GM18907 (cell line): ENCODE data around the gene UPK1A.

Experiments
- ATAC-seq: cut with Tn5 transposase; IDR thresholded peaks from one replicate; pipeline ENCODE4 v1.9.1; 2021; ENCODE audit warnings: mild to moderate bottlenecking, moderate library complexity; ENCODE audit not compliant: unreplicated experiment

UPK1A gene

DNA sequence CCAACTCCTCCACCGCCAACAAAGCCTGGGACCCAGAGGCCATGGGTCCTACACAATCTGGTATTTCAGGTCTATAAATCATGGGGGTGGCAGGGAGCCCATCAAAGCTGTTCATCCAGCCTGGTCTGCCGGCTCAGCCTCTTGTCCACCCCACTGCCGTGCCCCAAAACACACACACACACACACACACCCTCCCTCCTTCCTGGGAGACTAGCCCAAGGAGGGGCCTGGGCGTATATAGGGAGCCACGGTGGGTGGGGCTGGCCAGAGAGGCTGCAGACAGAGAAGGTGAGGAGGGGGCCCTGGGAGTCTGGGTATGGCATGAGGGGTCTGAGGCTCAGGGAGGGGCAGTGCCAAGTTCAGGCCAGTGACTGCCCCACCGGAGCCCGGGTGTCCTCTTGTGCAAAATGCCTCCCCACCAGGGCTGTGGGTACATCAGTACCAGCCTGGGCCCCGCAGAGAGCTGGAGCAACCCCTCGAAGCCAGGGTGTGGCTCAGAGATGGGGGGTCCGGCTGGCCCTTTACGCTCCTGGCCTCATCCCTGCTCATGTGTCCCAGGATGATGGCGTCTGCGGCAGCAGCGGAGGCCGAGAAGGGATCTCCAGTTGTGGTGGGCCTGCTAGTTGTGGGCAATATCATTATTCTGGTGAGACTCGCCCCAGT, at the start of gene UPK1A:
Gene UPK1A, plus strand, starts transcription at position 267 of the 663 bp plus-strand sequence. Its CDS starts 296 bp downstream, at position 563.
- ATAC-seq = no peak

DNA sequence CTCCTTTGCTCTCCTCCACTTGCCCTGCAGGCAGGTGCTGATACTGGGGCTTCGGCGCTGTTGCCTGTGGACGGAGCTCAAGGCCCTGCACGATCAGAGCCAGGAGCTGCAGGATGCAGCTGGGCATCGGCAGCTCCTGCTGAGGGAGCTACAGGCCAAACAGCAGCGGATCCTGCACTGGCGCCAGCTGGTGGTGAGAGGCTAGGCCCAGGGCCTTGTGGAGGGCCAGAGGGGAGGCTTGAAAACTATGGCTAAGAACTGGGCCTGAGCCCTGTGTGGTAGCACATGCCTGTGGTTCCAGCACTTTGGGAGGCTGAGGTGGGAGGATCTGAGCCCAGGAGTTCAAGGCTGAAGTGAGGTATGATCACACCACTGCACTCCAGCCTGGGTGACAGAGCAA, 47.5 kb upstream of the UPK1A start:
- no peak for ATAC-seq

DNA sequence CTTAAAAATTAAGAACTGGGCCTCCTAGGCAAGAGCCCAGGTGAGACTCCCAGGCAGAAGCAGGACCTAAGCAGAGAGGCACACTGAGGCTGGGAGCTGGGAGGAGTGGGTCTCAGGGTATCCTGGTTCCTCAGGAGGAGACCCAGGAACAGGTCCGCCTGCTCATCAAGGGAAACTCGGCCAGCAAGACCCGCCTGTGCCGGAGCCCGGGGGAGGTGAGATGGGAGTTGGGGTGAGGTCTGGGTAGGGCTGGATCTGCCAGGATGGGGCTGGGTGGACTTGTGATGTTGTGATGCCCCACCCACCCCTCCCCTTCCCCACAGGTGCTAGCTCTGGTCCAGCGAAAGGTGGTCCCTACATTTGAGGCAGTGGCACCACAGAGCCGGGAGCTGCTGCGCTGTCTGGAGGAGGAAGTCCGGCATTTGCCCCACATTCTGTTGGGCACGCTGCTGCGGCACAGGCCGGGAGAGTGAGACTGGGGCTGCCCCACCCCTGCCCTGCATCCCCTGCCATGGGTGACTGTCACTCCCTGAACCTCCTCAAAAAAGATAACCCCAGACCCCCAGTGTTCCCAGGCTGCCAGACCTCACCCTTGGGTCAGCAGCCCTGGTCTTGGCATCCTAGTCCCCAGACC, 46.9 kb upstream of the UPK1A start:
- no peak for ATAC-seq

DNA sequence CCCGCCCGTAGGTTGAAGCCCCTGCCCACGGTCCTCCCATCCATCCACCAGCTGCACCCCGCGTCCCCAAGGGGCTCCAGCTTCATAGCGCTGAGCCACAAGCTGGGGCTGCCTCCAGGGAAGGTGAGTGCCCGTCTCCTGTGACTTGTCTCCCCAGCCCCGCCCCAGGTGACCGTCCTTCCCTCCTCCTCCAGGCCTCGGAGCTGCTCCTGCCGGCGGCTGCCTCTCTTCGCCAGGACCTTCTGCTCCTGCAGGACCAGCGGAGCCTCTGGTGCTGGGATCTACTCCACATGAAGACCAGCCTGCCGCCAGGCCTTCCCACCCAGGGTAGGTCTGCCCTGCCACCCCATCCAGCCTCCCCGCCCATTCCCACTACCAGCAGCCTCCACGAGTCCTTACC, 46.3 kb upstream of the UPK1A start:
- no peak for ATAC-seq

DNA sequence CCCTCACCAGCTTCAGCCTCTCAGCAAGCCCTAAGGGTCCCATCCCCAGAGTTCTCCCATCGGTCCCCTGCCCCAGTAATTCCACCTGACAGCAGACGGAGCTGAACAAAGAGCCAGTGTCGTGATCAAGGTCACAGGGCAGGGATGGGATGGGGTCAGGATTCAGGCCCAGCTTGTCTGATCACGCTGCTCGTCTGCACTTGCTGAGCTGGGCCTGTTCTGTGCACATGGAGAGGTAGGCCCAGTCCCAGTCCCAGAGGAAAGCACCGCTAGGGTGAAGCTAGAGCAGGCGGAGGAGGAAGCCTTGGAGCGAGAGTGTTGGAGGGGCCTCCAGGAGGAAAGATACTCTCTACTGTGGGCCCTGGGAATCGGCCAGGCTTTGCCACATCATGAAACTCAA, 44.6 kb upstream of the UPK1A start:
- no peak for ATAC-seq

DNA sequence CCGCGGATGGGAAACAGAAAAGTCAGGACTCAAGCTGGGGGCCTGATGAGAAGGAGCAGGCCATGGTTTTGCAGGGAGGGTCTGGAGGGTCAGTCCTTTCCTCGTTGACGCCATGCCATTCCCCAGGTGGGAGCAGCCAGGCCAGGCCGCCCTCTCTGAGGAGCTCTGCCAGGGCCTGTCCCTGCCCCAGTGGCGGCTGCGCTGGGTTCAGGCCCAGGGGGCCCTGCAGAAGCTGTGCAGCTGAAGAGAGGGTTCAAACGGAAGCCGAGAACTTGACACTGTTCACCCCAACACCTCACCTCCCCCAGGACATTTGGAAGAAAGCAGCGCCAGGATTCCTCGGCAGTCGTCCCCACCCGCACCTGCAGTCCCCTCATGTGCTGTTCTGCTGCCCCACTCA, 43.6 kb upstream of the UPK1A start:
- ATAC-seq = no peak

DNA sequence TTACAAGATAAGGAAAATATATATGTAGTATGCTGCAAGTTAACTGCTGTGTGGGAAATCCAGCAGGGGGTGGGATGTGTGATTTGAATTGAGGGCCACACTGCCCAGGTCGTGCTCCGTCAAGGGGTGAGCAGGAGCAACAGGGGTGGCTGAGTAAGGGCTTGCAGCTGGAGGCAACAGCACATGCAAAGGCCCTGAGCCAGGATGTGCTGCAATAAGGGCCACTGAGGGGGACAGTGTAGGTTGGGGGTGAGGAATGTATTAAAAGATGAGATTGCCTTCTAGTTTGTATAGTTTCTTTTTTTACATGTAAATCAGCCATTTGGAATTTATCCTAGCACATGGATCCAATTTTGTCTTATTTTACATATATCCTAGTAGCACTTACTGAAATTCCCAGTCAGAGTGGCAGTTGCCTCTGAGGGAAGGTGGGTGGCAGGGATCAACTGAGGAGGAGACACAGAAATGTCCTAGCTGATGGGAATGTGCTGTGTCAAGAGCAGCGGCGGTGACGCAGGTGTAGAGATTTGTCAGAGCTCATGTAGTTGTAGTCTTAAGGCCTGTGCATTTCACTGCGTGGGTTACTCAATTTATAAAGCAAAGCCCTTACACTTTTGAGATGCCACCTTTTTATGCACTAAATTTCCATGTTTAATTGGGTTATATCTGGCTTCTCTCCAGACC, 42.8 kb upstream of the UPK1A start:
- ATAC-seq = no peak

DNA sequence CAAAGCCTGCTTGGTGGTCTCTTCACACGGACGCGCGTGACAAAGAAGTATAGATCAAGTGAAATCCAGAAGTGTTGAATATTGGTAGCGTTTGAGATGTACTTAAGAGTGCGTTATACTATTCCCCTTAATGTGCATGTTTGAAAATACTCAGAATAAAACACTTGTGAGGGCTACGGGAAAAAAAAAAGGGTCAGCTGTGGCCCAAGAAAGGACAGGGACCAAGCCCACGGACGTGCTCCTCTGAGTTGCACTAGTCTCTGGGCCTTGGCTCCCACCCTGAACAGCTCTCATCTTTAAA, 38.1 kb upstream of the UPK1A start:
- no peak for ATAC-seq

DNA sequence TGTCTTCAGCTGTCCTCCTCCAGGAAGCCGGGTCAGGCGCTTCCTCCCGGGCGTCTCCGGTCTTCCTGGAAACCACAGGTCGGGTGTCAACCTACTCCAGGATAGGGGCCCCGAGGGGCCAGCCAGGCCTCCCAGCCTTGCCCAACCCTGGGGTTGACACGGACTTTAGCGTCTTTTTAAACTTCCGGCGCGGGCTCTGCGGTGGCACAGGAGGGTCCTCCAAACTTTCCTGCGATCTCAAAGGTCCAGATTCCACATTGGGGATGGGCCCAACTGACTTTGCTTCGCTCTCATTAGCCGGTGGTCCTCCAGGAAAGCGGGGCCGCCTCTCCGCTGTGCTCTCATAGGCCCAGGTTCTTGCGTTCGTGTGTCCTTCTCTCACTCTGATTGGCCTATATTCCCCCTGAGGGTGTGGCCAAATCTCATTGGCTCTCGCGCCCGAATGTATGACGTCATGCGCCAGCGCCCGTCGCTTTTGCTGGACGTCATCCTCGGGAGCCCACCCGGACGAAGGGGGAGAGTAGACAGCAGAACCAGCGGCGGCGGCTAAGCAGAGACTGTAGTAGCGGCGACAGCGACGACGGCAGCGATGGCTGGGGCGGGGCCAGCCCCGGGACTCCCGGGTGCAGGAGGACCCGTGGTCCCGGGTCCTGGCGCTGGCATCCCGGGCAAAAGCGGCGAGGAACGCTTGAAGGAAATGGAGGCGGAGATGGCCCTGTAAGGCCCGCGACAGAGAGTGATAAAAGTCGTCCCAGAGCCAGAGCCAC, 37.6 kb upstream of the UPK1A start, which contains the start of gene RBM42:
Gene RBM42, plus strand, starts transcription at position 472 of the 767 bp plus-strand sequence. Its CDS starts 118 bp downstream, at position 590.
- peak; percentile 93 for ATAC-seq

DNA sequence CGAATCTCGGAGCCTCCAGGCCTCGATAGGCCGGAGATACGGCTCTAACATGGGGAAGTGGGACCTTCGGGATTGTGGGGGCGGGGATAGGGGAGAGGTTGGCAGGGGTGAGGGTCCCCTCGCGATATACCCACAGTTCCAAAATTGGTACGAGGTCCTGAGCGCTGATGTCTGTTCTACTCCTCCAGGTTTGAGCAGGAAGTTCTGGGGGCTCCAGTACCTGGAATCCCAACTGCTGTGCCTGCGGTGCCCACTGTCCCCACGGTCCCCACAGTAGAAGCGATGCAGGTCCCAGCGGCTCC, 37.0 kb upstream of the UPK1A start:
- ATAC-seq = no peak

DNA sequence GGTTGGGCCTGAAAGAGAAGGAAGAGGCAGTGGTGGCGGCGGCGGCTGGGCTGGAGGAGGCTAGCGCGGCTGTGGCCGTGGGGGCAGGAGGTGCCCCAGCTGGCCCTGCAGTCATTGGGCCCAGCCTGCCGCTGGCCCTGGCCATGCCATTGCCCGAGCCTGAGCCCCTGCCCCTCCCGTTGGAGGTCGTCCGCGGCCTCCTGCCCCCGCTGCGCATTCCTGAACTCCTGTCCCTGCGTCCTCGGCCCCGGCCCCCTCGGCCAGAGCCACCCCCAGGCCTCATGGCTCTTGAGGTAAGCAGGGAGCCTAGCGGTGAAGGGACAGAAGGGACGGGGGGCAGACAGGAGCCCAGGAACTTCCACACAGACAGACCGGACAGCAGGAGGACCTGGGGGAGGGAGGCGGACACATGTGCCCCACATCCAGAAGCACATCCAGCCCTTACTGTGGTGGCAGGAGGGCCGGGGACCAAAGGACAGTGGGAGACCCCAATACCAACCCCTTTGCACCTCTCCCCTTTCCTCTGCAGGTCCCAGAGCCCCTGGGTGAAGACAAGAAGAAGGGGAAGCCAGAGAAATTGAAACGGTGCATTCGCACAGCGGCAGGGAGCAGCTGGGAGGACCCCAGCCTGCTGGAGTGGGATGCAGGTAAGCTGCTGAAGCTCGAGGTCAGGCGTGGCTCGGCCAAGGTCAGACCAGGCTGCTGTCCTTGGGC, 32.4 kb upstream of the UPK1A start:
- ATAC-seq = no peak

DNA sequence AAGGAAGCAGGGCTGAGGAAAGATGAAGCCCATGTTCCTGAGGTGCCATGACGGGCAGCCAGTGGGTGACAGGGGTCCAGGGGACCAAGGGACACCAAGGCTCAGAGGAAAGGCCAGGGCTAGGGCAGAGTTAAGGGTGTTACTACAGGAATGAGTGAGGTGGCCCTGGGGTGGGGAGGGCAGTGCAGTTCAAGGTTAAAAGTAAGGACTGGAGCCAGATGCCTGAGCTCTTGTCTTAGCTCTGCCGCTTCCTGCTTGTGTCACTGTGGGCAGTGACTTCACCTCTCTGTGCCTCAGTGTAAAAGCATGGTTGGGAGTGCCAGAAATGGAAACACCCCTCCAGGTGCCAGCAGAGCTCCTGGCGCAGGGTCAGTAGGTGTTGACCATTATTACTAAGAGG, 29.7 kb upstream of the UPK1A start:
- no peak for ATAC-seq

DNA sequence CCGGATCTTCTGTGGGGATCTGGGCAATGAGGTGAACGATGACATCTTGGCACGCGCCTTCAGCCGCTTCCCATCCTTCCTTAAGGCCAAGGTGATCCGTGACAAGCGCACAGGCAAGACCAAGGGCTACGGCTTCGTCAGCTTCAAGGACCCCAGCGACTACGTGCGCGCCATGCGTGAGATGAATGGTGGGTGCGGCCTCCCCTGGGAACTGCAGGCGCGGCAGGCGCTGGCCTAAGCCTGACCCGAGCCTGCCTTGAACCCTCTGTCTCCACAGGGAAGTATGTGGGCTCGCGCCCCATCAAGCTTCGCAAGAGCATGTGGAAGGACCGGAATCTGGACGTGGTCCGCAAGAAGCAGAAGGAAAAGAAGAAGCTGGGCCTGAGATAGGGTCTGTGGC, 29.2 kb upstream of the UPK1A start:
- ATAC-seq = no peak

DNA sequence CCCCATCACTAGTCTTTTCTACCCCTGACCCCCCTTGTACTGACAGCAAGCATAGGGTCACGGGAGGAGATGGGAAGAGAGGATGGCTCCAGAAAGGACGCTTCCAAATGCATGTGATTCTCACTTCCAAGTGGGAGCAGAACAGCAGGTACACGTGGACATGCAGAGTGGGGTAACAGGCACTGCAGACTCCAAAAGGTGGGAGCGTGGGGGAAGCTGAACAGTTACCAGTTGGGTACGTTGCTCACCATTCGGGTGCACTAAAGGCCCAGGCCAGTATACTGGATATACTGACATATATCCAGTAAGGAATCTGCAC, 27.0 kb upstream of the UPK1A start:
- ATAC-seq = no peak

DNA sequence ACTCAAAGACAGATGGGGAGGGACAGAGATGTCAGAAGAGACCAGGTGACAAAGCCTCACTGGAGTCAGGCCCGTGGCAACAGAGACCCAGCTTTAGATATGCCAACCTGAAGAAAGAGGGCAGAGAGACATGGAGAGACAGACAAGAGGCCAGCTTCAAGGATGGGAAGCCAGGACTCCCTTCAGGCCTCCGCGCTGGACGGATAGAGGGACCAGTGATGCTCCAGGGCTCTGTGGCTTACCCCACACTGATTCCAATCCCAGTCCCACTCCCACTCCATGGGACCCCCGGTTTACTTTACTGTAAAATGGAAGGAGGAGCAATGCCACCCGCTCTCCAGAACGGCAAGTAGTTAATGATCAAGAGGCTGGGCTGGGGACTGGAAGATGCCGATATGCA, 26.5 kb upstream of the UPK1A start:
- ATAC-seq = no peak

DNA sequence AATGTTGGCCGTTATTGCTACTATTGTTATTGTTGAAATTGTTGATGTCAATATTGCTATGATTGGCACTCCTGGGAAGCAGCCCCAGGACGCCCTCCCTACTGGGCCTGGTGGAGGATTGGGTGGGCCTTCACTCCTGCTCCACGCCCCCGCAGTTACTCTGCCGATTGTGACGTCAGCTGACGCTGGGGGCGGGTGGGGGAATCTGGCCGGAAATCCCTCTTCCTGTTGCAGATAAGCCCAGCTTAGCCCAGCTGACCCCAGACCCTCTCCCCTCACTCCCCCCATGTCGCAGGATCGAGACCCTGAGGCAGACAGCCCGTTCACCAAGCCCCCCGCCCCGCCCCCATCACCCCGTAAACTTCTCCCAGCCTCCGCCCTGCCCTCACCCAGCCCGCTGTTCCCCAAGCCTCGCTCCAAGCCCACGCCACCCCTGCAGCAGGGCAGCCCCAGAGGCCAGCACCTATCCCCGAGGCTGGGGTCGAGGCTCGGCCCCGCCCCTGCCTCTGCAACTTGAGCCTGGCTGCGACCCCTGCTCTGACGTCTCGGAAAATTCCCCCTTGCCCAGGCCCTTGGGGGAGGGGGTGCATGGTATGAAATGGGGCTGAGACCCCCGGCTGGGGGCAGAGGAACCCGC, 24.7 kb upstream of the UPK1A start, which contains the start of gene ETV2:
Gene ETV2, plus strand, starts transcription at position 231 of the 637 bp plus-strand sequence. CDS start 716 bp downstream, outside the sequence.
- ATAC-seq = no peak

DNA sequence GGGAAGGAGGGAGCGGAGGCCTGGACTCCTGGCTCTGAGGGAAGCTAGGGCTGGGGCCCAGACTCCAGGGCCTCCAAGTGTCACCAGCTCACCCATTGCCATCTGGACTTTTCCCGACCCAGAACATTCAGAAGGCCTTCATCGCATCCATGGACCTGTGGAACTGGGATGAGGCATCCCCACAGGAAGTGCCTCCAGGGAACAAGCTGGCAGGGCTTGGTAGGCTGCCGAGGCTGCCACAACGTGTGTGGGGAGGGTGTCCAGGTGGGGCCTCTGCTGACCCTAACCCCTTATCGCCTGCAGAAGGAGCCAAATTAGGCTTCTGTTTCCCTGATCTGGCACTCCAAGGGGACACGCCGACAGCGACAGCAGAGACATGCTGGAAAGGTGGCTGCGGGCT, 24.0 kb upstream of the UPK1A start:
- ATAC-seq = no peak

DNA sequence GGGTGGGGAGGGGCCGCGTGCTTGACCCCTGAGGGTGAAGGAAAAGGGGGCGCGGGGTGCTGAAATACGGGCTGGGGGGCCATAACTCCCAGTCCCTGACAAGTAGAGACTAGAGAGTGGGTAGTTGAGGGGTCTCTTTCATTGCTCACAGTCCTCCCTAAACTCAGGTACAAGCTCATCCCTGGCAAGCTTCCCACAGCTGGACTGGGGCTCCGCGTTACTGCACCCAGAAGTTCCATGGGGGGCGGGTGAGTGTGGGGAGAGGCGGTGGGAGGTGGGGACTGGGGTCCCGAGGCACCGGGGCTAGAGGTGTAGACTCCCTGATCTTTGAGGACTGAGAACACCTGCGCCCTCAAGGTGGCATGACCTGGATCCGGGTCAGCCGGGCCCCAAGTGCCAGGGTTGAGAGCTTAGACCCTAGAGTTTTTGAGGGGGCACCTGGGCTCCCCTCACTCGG, 23.5 kb upstream of the UPK1A start:
- no peak for ATAC-seq

DNA sequence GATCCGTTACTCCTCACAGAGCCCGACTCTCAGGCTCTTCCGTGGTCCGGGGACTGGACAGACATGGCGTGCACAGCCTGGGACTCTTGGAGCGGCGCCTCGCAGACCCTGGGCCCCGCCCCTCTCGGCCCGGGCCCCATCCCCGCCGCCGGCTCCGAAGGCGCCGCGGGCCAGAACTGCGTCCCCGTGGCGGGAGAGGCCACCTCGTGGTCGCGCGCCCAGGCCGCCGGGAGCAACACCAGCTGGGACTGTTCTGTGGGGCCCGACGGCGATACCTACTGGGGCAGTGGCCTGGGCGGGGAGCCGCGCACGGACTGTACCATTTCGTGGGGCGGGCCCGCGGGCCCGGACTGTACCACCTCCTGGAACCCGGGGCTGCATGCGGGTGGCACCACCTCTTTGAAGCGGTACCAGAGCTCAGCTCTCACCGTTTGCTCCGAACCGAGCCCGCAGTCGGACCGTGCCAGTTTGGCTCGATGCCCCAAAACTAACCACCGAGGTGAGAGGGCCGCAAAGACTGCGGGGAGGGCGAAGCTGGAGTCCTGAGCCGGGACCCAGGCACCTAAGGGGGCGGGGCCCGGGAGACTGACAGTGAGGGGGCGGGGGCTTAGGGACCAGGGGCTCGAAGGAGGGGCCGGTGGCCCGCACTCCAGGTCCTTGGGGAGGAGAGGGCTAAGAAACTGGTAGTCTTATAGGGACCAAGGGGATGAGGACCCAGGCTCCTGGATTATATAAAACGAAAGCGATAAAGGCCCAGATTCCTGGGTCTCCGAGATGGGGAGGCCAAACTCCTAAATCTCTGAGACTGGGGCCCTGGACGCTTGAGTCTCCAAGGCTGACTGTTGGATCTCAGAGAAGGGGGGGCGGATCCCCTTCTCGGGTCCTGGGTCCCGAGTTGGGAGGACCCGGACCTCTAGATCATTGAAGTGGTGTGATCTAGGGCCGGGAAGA, 22.8 kb upstream of the UPK1A start:
- peak; percentile 43 for ATAC-seq
